ENCODE data around the gene GPR101.

- TF ChIP-seq RFX5 (IDR thresholded peaks at IDR 0.05; ENCODE audit: low read depth, low read length) (no peak), CEBPB (IDR thresholded peaks at IDR 0.05; ENCODE audit: low read depth, low read length) (no peak), CTCF (conservative IDR thresholded peaks at IDR 0.05; ENCODE audit: low read depth, low read length) (no peak), CHD1 (IDR thresholded peaks at IDR 0.05; ENCODE audit: low read depth, low read length) (no peak), RAD21 (IDR thresholded peaks at IDR 0.05; ENCODE audit: low read length) (no peak), POLR2A (IDR thresholded peaks at IDR 0.05; ENCODE audit: low read depth, low read length) (no peak), MXI1 (IDR thresholded peaks at IDR 0.05; ENCODE audit: borderline replicate concordance, low read depth, low read length) (no peak), SMC3 (IDR thresholded peaks at IDR 0.05; ENCODE audit: low read depth, low read length) (no peak), BHLHE40 (IDR thresholded peaks at IDR 0.05; ENCODE audit: low read depth, low read length) (no peak), USF2 (IDR thresholded peaks at IDR 0.05; ENCODE audit: low read depth, low read length) (no peak), RCOR1 (IDR thresholded peaks at IDR 0.05; ENCODE audit: insufficient replicate concordance, low read length) (no peak)
These were observed 37.8 kb upstream of the GPR101 start for GRCh38 chrX:137071596-137071995.
